Cortex of kidney (tissue), 1 donor: ENCODE data around the gene TRAP1.
"Not testable (repeated sequence)": the region's sequence is repeated elsewhere in the genome, so short reads cannot be mapped to it uniquely, and the experiment has no call there.

Experiments
- DNase-seq: peaks from one replicate; lab custom pipeline; 2025; lab: John Stamatoyannopoulos, UW

TRAP1 gene

GRCh38 chr16:3611146-3611975 is 106.0 kb downstream of the TRAP1 start, which contains the start of gene SLX4:
TSS of gene SLX4 (minus strand) at chr16:3611606. CDS start at chr16:3608964, 2,642 bp downstream.
- no peak for DNase-seq

GRCh38 chr16:3610698-3611145 is 106.6 kb downstream of the TRAP1 start:
- DNase-seq = no peak

GRCh38 chr16:3609895-3610697 is 107.2 kb downstream of the TRAP1 start:
- no peak for DNase-seq

GRCh38 chr16:3608976-3609375 is 108.3 kb downstream of the TRAP1 start:
- DNase-seq = not testable (repeated sequence)

- no peak for DNase-seq
These were observed 109.3 kb downstream of the TRAP1 start for GRCh38 chr16:3608069-3608468.
